ENCODE measurements around the gene TCERG1L.
A peak's percentile ranks its signal among the peaks of the same experiment; 100 is the strongest.

TCERG1L gene

GRCh38 chr10:131077031-131077430 lies 234.5 kb downstream of the TCERG1L start:
- DNase-seq = no peak

- DNase-seq = no peak
Measured at GRCh38 chr10:131076356-131076755, 235.2 kb downstream of the TCERG1L start.

- DNase-seq = no peak
Measured at GRCh38 chr10:131075218-131075770, 236.2 kb downstream of the TCERG1L start.

- no peak for DNase-seq
Measured at GRCh38 chr10:131074682-131075081, 236.8 kb downstream of the TCERG1L start.

GRCh38 chr10:131073469-131074035 lies 238.0 kb downstream of the TCERG1L start:
- DNase-seq = no peak

- DNase-seq = no peak
Measured at GRCh38 chr10:131072651-131073468, 238.7 kb downstream of the TCERG1L start.

- DNase-seq = no peak
Measured at GRCh38 chr10:131071721-131072120, 239.8 kb downstream of the TCERG1L start.

GRCh38 chr10:131070856-131071255 lies 240.7 kb downstream of the TCERG1L start:
- no peak for DNase-seq

GRCh38 chr10:131068760-131069159 lies 242.8 kb downstream of the TCERG1L start:
- no peak for DNase-seq

GRCh38 chr10:131068311-131068710 lies 243.2 kb downstream of the TCERG1L start:
- no peak for DNase-seq

GRCh38 chr10:131067690-131068089 lies 243.8 kb downstream of the TCERG1L start:
- DNase-seq = no peak

- no peak for DNase-seq
Measured at GRCh38 chr10:131065673-131066305, 245.7 kb downstream of the TCERG1L start.

- no peak for DNase-seq
Measured at GRCh38 chr10:131063311-131063710, 248.2 kb downstream of the TCERG1L start.

GRCh38 chr10:131062621-131063260 lies 248.8 kb downstream of the TCERG1L start:
- no peak for DNase-seq

GRCh38 chr10:131061216-131061615 lies 250.3 kb downstream of the TCERG1L start:
- no peak for DNase-seq

- no peak for DNase-seq
Measured at GRCh38 chr10:131059881-131060280, 251.6 kb downstream of the TCERG1L start.

GRCh38 chr10:131058799-131059198 lies 252.7 kb downstream of the TCERG1L start:
- no peak for DNase-seq

- DNase-seq = no peak
Measured at GRCh38 chr10:131056781-131057180, 254.7 kb downstream of the TCERG1L start.

- DNase-seq = no peak
Measured at GRCh38 chr10:131056091-131056579, 255.4 kb downstream of the TCERG1L start.

GRCh38 chr10:131055437-131055836 lies 256.1 kb downstream of the TCERG1L start:
- DNase-seq = no peak

- no peak for DNase-seq
Measured at GRCh38 chr10:131053192-131053591, 258.3 kb downstream of the TCERG1L start.

- DNase-seq = no peak
Measured at GRCh38 chr10:131050162-131050766, 261.3 kb downstream of the TCERG1L start.

GRCh38 chr10:131049016-131049415 lies 262.5 kb downstream of the TCERG1L start:
- DNase-seq = peak; percentile 50

Data from NCI-H1436 (cell line).